Forelimb muscle (tissue), 1 donor: ENCODE data around the gene GTF2H3. TPM values are rescaled to one million over a fixed set of nuclear protein-coding genes. Genes with fewer than 3 reads are reported as not detected.
A peak's percentile ranks its signal among the peaks of the same experiment; 100 is the strongest.
"Not testable (repeated sequence)": the region's sequence is repeated elsewhere in the genome, so short reads cannot be mapped to it uniquely, and the experiment has no call there.

ENCODE experiments used
- DNase-seq: peaks from one replicate; pipeline ENCODE4 v3.0.0-alpha.2; 2013; ENCODE audit warnings: low read depth
- polyA plus RNA-seq: library from polyadenylated mRNA; unstranded; fragments of 120-200 nt; gene quantifications from one replicate; pipeline ENCODE4 v1.2.1, GENCODE V29; 2013; ENCODE audit not compliant: insufficient read length

The GTF2H3 gene
- polyA plus RNA-seq: 26.8 TPM

DNA sequence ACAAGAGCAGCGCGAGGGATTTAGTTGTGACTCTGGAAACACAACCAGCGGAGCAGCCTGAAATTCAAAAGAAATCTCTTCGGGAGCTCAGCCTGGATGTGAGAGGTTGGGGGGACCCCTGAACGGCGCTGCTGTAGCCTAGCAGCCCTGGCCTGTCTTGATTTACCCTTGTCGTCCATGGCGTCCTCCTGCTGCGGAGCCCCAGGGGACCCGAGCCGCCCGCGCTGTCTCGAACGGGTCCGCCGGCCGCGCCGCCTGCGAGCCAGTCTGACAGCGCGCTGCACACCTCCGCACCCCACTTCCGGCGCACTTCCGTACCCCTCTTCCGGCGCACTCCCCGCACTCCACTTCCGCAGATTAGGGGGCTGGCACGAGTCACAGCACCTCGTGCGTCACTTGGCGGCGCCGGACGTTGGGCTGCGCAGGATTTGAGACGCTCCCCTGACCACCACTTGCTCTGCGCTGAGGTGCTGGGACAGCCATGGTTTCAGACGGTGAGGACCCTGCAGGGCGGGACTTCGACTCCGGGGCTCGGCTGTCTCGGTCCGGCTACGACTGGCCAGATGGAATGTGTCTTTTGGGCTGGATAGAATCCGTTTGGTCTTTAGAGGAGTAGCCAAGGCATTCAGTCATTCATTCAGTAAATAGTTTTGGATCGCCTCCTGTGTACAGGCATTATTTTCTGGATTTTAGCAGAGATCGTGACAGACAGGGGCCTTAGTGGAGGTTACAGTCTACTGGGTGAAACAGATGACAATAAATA lies at the start of gene GTF2H3, which contains the start of gene EIF2B1:
GTF2H3 (plus strand) TSS at position 451 of the 763 bp plus-strand sequence; CDS start at position 482, 31 bp downstream.
EIF2B1 (minus strand) TSS at position 308 of the 763 bp plus-strand sequence; CDS start at position 179, 129 bp downstream.
- DNase-seq: peak; percentile 90

DNA sequence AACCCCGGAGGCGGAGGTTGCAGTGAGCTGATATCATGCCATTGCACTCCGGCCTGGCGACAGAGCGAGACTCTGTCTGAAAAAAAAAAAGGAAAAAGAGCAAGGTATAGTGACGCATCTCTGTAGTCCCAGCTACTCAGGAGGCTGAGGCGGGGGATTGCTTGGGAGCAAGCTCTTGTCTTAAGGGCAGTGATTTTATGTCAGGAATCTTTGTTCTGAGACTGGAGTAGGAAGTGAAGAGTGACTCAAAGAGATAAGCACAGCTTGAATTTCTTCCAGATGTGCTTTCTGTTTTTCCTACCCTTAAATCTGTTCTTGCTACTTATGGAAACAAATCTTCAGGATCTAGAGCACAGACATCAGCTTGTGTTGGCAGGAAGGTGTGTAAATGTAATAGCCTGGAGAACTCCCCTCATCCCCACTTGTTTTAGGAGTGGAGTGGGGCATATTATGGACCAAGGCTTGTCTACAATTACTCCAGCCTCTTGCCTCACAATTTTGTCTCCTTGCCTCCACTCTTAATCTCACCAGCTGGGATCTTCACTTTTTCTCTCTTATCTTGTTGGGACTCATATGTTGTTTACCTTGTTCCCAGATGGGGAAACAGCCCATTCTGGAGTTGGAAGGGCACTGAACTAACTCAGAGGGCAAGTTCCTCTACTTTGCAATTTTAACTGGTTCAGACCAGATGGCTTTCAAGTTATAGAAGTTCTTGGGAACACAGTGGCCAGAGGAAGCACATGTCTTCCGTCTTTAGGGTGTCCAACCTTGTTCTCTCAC lies 41.7 kb upstream of the GTF2H3 start:
- no peak for DNase-seq

DNA sequence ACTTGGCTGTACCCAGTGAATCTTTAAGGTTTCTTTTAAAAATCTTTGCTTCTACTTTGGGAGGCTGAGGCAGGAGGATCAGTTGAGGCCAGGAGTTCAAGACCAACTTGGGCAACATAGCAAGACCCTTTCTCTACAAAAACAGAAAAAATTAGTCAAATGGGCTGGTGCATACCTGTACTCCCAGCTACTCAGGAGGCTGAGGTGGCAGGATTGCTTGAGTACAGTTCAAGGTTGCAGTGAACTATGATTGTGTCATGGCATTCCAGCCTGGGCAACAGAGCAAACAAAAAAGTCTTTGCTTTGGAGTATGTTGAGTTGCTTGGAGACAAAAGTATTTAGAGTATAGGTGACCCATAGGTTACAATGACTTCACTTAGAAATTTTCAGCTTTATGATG lies 37.9 kb upstream of the GTF2H3 start:
- DNase-seq: no peak

DNA sequence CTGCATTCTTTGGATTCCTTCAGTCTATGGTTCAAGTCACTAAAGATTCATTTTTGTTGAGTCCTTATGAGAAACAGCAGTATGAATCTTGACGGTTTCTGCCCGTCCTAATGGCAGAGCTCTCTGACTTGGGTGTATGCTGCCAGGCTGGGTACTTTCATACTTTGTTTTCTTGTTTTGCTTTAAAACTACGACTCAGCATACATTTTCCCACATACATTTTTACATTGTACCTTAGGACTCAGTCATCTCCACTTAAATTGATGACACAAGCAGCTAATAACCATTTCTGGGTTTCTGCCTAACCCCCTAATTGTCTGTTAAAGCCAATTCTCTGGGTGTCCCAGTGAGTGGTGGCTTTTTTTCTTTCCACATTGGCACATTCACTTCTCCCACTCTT lies 36.5 kb upstream of the GTF2H3 start:
- no peak for DNase-seq

DNA sequence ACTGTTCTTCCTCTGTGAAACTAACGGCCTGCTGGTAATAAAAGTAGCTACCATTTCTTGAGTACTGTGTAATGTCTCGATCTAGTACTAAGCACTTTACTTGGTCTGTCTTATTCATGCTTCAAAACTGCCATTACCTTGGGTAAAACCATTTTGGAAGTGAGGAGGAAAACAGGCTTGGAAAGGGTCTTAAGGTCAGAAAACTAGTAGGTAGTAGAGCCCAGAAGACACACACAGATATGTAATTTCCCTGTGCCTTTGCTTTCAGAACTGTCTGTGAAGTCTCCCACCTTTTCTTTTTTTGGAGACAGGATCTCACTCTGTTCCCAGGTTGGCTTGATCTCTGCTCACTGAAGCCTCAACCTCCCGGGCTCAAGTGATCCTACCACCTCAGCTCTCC lies 35.1 kb upstream of the GTF2H3 start:
- no peak for DNase-seq

DNA sequence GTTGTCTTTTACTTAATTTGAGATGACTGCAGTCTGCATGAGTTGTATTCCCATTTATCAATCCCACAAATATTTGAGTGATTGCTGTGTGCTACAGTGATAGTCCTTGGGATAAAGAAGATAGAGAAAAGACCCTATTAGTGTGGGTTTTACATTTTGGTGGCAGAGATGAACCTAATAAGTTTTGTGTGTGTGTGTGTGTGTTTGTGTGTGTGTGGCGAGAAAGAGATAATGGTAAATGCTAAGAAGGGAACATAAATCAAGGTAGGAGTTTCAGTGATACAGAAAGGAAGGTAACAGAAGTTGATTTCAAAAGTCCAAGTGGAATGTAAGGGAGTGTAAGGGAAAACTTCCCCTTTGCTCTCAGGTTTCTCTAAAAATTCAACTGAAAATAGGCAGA lies 34.3 kb upstream of the GTF2H3 start:
- no peak for DNase-seq

DNA sequence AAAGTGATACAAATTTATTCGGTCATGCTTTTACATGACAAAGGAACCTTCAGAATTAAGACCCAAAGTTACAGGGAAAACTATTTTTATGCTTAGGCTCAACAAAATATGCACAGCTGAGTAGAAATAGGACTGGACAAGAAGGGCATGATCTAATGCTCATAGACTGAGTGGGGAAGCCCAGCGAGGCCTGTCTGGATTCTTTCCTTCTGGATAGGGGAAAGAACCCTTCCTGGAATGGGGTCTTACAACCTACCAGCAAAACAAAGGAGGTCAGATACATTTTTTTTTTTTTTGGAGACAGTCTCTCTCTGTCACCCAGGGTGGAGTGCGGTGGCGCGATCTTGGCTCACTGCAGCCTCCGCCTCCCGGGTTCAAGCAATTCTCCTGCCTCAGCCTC lies 33.9 kb upstream of the GTF2H3 start:
- DNase-seq: no peak

DNA sequence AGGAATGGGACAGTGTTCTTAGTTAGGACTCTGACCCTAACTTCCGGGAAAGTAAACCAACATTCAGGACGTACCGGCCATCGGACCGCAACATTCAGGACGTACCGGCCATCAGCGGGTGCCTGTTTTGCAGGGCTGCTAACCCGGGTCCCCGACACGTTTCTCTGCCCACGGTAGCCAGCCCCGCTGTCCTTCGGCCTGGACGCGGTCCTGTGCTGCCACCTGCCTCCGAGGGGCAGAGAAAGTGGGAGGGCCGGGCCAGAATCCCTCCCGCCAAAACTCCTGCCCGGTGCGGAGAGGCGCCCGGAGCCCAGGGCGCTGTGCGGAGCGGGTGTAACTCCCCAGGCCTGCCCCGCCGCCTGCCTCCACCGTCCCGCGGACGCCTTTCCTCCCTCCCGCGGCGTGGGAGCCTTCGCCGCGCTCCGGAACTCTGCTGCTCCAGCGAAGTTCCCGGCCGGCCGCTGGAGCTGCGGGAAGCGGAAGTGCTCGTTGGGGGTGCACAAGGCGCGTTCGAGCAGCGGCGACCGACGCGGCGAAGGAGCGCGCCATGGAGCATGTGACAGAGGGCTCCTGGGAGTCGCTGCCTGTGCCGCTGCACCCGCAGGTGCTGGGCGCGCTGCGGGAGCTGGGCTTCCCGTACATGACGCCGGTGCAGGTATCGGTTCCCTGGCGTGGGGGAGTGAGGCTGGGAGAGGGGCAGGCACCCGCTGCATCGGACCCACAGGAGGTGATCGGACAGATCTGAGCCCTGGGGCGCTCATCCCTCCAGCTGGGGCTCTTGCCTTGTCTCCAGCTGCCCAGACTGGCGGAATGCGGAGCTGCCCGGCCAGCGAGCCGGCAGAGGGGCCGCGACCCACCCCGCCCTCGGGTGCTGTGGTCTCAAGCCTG lies 31.8 kb upstream of the GTF2H3 start, which contains the start of gene DDX55:
DDX55 (plus strand) TSS at position 498 of the 888 bp plus-strand sequence; CDS start at position 548, 50 bp downstream.
- DNase-seq: peak; percentile 40

DNA sequence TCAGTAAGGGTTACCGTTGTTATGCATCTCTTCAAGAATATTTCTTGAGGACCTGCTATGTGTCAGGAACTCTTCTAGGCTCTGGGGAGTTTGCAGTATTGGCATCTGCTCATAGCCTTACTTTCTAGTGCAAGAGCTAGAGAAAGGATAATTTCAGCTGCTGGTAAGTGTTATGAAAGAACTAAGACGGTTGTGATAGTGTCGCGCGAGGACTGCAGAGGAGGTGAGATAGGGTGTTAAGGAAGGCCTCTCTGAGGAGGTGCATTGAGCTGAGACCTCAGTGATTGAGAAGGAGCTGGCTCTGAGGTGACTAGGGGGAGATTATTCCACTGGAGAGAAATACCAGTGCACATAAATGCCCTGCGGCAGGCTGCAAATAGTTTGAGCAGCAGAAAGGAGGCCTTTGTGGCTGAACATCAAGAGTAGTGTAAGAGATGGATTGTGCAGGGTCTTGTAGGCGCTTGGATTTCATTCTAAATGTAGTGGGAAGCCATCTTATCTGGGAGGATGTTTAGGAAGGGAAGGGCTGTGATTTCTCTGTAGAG lies 30.9 kb upstream of the GTF2H3 start:
- no peak for DNase-seq

DNA sequence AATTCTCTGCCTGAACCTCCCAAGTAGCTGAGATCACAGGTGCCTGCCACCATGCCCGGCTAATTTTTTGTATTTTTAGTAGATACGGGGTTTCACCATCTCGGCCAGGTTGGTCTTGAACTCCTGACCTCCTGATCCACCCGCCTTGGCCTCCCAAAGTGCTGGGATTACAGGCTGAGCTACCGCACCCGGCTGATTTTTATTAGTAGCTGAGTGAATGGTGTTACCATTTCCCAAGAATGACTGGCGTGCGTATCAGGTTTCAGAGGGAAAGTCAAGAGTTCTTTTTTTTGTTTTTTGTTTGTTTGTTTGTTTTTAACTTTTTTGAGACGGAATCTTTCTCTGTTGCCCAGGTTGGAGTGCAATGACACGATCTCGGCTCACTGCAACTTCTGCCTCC lies 30.1 kb upstream of the GTF2H3 start:
- DNase-seq: not testable (repeated sequence)

DNA sequence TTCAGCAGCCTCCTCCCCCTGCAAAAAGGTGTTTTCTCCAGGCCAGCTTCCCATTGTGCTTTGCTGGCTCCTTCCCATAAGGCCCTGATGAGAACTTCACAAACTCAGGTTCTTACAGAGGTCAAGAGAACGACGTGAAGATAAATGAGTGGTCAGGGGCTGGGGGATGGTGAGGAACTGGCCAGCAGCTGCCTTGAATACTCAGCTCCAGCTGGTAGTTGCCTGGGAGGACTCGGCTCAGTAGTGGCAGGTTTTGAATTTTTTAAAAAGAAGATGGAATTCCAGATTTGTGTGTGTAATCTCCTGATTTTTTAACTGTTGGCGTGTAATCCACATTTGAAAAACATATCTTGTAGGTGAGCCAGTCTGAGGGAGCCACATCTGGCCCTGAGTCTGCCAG lies 25.9 kb upstream of the GTF2H3 start:
- no peak for DNase-seq

DNA sequence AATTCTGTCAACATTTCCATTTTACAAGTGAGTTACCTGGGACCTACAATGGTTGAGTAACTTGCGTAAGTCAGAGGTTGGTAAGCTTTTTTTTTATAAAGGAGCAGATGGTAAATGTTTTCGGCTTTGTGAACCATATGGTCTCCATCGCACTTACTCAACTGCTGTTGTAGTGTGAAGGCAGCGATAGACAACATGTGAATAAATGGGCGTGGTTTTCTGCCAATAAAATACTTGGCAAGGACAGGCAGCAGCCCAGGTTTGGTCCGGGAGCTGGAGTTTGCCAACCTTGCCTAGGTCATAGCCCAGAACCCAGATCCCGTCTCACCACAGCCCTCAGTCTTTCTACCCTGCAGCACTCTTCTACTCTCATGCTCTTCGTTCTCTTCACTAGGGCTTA lies 25.4 kb upstream of the GTF2H3 start:
- DNase-seq: no peak

DNA sequence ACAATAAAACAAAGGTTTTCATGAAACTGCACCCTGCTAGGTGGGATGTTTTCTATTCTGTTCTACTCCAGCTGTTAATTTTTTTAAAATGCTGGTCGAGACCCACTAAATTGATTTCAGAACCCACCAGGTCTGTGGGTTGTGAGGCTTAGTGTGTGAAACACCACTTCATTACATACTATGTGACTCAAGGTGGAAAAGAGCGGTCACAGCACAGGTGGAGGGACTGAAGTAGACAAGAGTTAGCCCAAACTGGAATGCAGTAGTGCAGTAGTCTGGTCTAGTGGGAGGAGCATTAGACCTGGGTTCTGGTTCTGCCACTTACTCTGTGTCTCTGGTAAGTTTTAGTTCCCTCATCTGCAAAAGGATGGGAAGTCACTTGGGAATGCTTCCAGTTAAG lies 19.5 kb upstream of the GTF2H3 start:
- no peak for DNase-seq

DNA sequence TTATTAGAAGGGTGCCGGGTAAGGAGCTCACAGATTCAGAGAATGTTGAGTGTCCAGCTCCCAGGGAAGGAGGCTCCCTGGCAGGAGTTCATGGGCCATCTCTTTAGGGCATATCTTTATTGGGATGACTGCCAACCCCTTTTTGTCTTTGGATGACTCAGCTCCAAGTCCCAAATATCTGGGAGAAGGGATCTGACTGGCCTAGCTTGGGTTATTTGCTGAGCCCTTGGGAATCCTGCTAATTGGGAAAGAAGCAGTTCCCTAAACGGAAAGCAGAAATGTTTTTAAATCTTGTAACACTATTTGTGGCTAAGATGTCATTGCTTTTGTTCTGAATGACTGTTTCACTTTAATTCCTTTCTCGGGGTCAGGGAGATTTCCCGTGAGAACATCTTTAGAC lies 19.1 kb upstream of the GTF2H3 start:
- DNase-seq: no peak

DNA sequence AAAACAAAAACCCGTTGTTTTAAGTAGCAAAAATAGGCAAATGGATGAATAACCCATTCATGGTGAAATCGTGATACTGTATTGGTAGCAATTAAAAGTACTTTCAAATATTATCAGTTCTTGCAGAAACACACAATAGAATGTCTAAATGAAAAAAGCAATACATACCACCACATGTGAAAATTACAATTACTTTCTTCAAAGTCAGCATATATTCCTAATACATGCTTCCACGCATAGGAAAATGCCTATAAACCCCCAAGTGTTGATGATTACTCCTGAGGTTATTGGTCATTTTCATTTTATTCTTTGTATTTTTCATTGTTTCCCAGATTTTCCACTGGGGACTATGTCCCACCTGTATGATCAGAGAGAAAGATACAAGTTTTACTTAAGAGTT lies 16.5 kb upstream of the GTF2H3 start:
- DNase-seq: no peak

DNA sequence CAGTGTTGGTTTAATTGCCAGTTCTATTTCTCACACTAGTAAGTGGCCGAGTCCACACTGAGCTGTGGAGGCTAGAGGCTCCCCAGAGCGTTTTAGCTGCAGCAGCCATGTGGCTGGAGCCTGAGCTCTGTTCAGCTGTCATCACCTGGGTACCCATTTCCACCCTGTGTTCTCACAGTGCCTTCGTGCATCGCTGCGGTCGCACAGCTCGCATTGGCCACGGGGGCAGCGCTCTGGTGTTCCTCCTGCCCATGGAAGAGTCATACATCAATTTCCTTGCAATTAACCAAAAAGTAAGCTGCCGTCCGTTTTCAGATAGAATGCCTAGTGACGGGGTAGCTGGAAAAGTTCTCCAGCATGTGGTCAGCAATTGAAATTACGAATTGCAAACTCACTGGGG lies 16.0 kb upstream of the GTF2H3 start:
- DNase-seq: no peak

DNA sequence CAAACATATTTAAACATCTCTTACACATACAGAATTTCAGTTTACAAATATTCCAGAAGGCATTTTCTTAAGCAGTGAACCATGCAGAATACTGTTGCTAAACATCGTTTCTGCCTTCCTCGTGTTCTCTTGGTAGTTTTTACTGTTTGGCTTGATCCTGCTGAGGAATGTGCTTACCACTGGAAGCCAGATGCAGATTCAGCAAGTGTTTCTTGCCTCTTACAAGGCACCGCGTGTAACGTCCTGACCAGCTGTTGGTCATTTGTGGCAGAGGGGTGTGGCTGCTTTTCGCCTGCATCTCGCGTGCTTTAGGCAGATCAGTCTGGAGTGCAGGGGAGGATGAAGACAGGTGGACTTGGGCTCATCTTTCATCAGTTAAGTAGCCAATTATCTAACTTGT lies 12.5 kb upstream of the GTF2H3 start:
- no peak for DNase-seq

DNA sequence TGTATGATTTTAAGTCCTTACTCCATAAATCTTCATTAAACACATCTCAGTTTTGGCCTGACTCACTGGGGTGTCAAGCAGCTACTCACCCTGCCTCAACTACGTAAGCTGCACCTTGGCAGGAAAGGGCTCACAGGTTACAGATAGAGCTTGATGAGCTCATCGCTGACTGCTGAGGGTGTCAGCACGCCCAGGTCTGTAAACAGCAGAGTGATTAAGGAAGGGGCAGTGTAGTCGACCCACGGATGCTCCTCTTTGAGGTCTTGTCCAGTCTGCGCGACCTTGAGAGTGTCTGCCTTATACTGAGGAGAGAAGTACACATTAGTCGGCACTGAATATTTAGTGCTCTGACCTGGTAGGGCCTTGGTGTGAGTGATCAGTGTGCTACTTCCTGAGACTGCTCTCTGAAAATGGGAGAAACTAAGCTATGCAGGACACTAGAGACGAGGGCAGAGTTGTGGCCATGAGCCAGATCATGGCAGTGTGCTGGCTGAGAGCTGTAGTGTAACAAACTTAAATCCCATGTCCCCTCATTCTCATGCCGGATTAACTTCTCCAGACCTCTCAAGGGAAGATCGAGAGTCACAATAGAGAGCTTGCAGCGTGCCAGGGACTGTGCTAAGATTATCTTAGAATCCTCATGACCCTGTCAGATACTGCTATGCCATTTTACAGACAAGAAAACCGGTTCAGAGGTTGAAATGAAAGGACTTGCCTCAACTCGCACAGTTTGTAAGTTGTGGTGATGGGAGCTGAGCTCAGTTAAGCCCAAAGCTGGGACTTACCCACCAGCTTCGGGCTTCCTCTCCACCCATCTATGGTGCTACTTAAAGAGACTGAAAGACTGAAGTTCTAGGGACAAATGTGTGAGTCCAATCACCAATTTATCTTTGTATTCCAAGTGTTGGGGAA lies 11.8 kb upstream of the GTF2H3 start:
- DNase-seq: no peak

DNA sequence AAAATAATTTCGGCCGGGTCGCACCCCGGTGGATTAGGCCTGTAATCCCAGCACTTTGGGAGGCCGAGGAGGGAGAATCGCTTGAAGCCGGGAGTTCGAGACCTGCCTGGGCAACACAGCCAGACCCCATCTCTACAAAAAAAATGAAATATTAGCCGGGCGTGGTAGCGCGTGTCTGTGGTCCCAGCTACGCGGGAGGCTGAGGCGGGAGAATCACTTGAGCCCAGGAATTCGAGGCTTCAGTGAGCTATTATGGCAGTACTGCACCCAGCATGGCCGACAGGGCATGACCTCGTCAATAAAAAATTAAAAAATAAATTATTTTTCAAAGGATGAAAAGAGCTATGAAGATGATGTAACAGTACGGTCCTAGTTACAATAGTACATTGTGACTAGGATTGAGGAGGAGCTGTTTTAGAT lies 523 bp downstream of the GTF2H3 start:
- DNase-seq: no peak

DNA sequence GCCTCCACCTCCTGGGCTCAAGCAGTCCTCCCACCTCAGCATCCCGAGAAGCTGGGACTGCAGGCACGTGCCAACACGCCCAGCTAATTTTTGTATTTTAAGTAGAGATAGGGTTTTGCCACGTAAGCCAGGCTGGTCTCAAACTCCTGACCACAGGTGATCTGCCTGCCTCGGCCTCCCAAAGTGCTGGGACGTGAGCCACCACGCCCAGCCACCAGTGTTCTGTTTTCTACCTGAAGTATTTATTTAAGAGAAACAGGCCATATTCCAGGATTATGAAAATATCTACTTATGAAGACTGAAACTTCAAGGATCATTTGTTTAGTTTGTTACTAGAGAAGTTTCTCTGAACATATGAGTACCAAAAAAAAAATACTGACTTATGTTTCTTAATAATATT lies 10.3 kb downstream of the GTF2H3 start:
- DNase-seq: no peak
